Neuronal stem cell (in vitro differentiated cells): ENCODE results near the gene VWC2.

Experiments used
- DNase-seq: peaks from one replicate; pipeline ENCODE4 v3.0.0-alpha.2; 2013; ENCODE audit warnings: low spot score
- H2AFZ ChIP-seq: one replicate; pipeline ENCODE4 v1.6.1; 2013; ENCODE audit warnings: mild to moderate bottlenecking, low read length, inconsistent platforms
- H2AK5ac ChIP-seq: 2 replicates; pipeline ENCODE4 v1.6.1; 2013; ENCODE audit warnings: low read depth, mild to moderate bottlenecking, inconsistent platforms, low read length, moderate library complexity, mixed read lengths
- H2BK120ac ChIP-seq: 2 replicates; pipeline ENCODE4 v1.6.1; 2013; ENCODE audit warnings: low read depth, mild to moderate bottlenecking, inconsistent platforms, low read length, moderate library complexity, mixed read lengths
- H2BK12ac ChIP-seq: one replicate; pipeline ENCODE4 v1.6.1; 2013; ENCODE audit warnings: low read length, inconsistent platforms
- H2BK15ac ChIP-seq: 2 replicates; pipeline ENCODE4 v1.6.1; 2013; ENCODE audit warnings: mild to moderate bottlenecking, low read length, inconsistent platforms, mixed read lengths
- H2BK5ac ChIP-seq: one replicate; pipeline ENCODE4 v1.6.1; 2013; ENCODE audit warnings: inconsistent platforms, mild to moderate bottlenecking, low read length, moderate library complexity
- H3K14ac ChIP-seq: one replicate; pipeline ENCODE4 v1.6.1; 2013; ENCODE audit warnings: low read length, inconsistent platforms
- H3K18ac ChIP-seq: 2 replicates; pipeline ENCODE4 v1.6.1; 2013; ENCODE audit warnings: low read length, inconsistent platforms
- H3K23ac ChIP-seq: 2 replicates; pipeline ENCODE4 v1.6.1; 2013; ENCODE audit warnings: low read depth, mild to moderate bottlenecking, mixed read lengths, low read length, inconsistent platforms; ENCODE audit not compliant: poor library complexity
- H3K27ac ChIP-seq: replicated peaks from 3 replicates; pipeline ENCODE4 v1.5.1; 2013; ENCODE audit warnings: low read length, inconsistent platforms
- H3K27me3 ChIP-seq, 3 experiments: 2 replicates each; pipeline ENCODE4 v1.6.1; 2013; ENCODE audit warnings: low read length in 3 of 3, mild to moderate bottlenecking in 2 of 3, inconsistent platforms in 1 of 3, low read depth in 1 of 3, mixed read lengths in 1 of 3, moderate library complexity in 1 of 3; ENCODE audit not compliant: control insufficient read depth in 3 of 3, insufficient read depth in 3 of 3
- H3K36me3 ChIP-seq, 2 donors: replicated peaks in 1 of 2; 2 replicates each; pipeline ENCODE4 v1.6.1; 2013; ENCODE audit warnings: low read length in 2 of 2; ENCODE audit not compliant: control insufficient read depth in 2 of 2, insufficient read depth in 2 of 2
- H3K4ac ChIP-seq: 2 replicates; pipeline ENCODE4 v1.6.1; 2013; ENCODE audit warnings: inconsistent platforms, mild to moderate bottlenecking, low read length, moderate library complexity
- H3K4me1 ChIP-seq, 2 donors: 1 replicate in 1 of 2; 2 replicates in 1 of 2; pipeline ENCODE4 v1.6.1; 2013; ENCODE audit warnings: low read length in 2 of 2, low read depth in 1 of 2; ENCODE audit not compliant: control insufficient read depth in 2 of 2, insufficient read depth in 1 of 2
- H3K4me2 ChIP-seq: one replicate; pipeline ENCODE4 v1.6.1; 2013; ENCODE audit warnings: mild to moderate bottlenecking, low read length, inconsistent platforms; ENCODE audit not compliant: insufficient read depth, poor library complexity, severe bottlenecking
- H3K4me3 ChIP-seq, 2 donors: 2 replicates each; pipeline ENCODE4 v1.5.1; 2013; ENCODE audit warnings: low read length in 2 of 2, mild to moderate bottlenecking in 2 of 2, inconsistent platforms in 1 of 2, moderate library complexity in 1 of 2
- H3K79me1 ChIP-seq: one replicate; pipeline ENCODE4 v1.6.1; 2013; ENCODE audit warnings: low read depth, mild to moderate bottlenecking, inconsistent platforms, low read length, moderate library complexity
- H3K9ac ChIP-seq: one replicate; pipeline ENCODE4 v1.6.1; 2013; ENCODE audit warnings: mild to moderate bottlenecking, low read depth, low read length, inconsistent platforms; ENCODE audit not compliant: poor library complexity
- H3K9me3 ChIP-seq, 2 donors: replicated peaks in 1 of 2; 2 replicates each; pipeline versions ENCODE3 to v1.6.1; 2013; ENCODE audit warnings: low read length in 2 of 2, mild to moderate bottlenecking in 2 of 2, inconsistent platforms in 1 of 2, low read depth in 1 of 2, mixed read lengths in 1 of 2, moderate library complexity in 1 of 2; ENCODE audit not compliant: control insufficient read depth in 2 of 2, insufficient read depth in 1 of 2
- H4K8ac ChIP-seq: one replicate; pipeline ENCODE4 v1.6.1; 2013; ENCODE audit warnings: low read depth, mild to moderate bottlenecking, inconsistent platforms, low read length, moderate library complexity
- H4K91ac ChIP-seq: one replicate; pipeline ENCODE4 v1.6.1; 2013; ENCODE audit warnings: low read length, low read depth, mild to moderate bottlenecking, inconsistent platforms; ENCODE audit not compliant: poor library complexity
- WGBS, 2 donors: extraction: QIAGEN DNeasy Blood & Tissue Kit; methylation state at CpG; one replicate each; pipeline ENCODE4 v1.1.7; 2013; ENCODE audit warnings: missing lambda C conversion rate in 2 of 2, mixed read lengths in 1 of 2; ENCODE audit not compliant: insufficient read length in 2 of 2, insufficient replicate concordance in 1 of 2; ENCODE audit errors: extremely low coverage in 2 of 2; 5-methylcytosine and 5-hydroxymethylcytosine counted together

Gene VWC2

DNA sequence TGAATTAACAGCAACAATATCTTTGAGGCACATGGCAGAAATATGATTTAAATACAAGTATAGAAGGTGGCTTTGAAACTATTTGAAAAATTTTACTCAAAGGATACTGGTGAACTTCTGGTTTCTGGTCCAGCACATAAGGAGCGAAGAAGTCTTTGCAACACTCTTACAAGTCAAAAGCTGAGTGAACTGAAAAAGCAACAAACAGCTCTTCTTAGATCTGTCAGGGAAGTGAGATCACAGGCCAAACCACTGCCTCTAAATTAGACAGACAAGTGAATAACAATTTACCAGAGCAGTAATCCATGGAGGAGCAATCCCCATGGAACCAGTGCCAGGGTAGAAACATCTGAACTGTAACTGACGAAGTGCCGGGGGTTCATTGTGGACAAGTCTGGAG lies 9.6 kb upstream of the VWC2 start:
- Histone ChIP-seq H3K4me2 (no peak overlapping the region), H3K4me1 (no peaks in the 10 kb centered on the region), H3K4me3 (no peak overlapping the region), H3K23ac (no peak overlapping the region), H4K91ac (no peak overlapping the region), H3K9me3 (peaks cover 0 to 1% of the 10 kb centered on the region in 2 donors), H3K36me3 (no peaks in the 10 kb centered on the region), H3K18ac (peak overlapping the region; percentile 19), H2BK120ac (no peak overlapping the region), H3K27ac (no peak overlapping the region), H3K14ac (no peak overlapping the region), H3K9ac (no peak overlapping the region), H2AK5ac (no peak overlapping the region), H2AFZ (no peak overlapping the region), H4K8ac (no peak overlapping the region), H2BK5ac (no peak overlapping the region), H3K79me1 (no peaks in the 10 kb centered on the region), H2BK12ac (no peak overlapping the region), H2BK15ac (no peak overlapping the region), H3K27me3 (peaks cover 0 to 4% (median 0%) of the 10 kb centered on the region in 3 experiments), H3K4ac (no peak overlapping the region)
- WGBS, 2 donors, result no CpG with 5 or more reads among the region's 3 CpGs
- DNase-seq, result no peak

DNA sequence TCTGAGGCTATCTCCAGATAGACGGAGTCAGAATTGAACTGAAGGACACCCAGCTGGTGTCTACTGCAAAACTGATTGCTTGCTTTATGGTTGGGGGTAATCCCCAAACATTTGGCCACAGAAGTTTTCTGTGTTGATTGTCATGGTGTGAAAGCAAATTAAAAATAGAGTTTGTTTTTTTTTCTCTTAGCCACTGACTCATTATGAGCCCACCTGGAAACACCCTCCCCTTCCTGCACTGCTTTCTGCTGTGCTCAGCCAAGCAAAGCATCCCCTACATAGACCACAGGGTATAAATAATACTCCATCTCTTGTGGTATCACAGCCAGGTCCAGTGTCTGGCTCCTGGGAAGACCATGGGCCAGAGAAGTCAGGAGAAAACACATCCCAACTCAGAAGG lies 6.5 kb upstream of the VWC2 start:
- Histone ChIP-seq H3K9me3 (peaks cover 0 to 1% of the 10 kb centered on the region in 2 donors), H2BK120ac (no peak overlapping the region), H3K27ac (no peak overlapping the region), H3K4me2 (no peak overlapping the region), H3K4me1 (no peaks in the 10 kb centered on the region), H3K9ac (no peak overlapping the region), H3K4ac (no peak overlapping the region), H3K36me3 (no peaks in the 10 kb centered on the region), H2BK5ac (no peak overlapping the region), H2AFZ (no peak overlapping the region), H2AK5ac (no peak overlapping the region), H3K23ac (no peak overlapping the region), H2BK12ac (no peak overlapping the region), H3K14ac (no peak overlapping the region), H3K18ac (no peak overlapping the region), H3K4me3 (no peak overlapping the region), H4K91ac (no peak overlapping the region), H4K8ac (no peak overlapping the region), H3K79me1 (no peaks in the 10 kb centered on the region), H3K27me3 (peaks cover 0 to 14% (median 0%) of the 10 kb centered on the region in 3 experiments), H2BK15ac (no peak overlapping the region)
- DNase-seq, result no peak
- no CpG with 5 or more reads among the region's 1 CpG for WGBS, 2 donors

DNA sequence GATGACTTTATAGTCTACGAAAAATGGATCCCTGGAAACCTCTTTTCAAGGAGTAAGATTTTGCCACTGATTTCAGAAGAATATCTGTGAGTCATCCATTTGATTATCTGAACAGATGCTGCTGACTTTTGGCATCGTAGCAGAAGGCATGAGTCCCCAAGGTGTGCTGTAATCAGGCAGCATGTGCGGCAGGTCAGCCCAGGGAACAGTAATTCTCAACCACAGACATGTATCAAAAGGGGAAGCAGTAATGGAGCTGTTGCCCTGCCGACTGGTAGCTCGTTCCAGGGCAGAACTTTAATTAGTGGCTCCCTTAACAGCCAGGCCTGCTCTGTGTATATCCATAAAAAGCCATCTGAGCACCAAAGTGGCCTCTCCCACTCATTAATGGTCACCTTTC lies 5.7 kb upstream of the VWC2 start:
- Histone ChIP-seq H2BK15ac (no peak overlapping the region), H3K27ac (no peak overlapping the region), H2BK5ac (no peak overlapping the region), H2BK120ac (no peak overlapping the region), H4K8ac (no peak overlapping the region), H3K18ac (no peak overlapping the region), H3K4me3 (no peak overlapping the region), H3K79me1 (no peaks in the 10 kb centered on the region), H3K4ac (no peak overlapping the region), H4K91ac (no peak overlapping the region), H3K9ac (no peak overlapping the region), H3K4me1 (no peaks in the 10 kb centered on the region), H3K23ac (no peak overlapping the region), H3K14ac (no peak overlapping the region), H3K36me3 (no peaks in the 10 kb centered on the region), H3K9me3 (peaks cover 0 to 1% of the 10 kb centered on the region in 2 donors), H2AK5ac (no peak overlapping the region), H2BK12ac (no peak overlapping the region), H3K27me3 (peaks cover 0 to 22% (median 0%) of the 10 kb centered on the region in 3 experiments), H3K4me2 (no peak overlapping the region), H2AFZ (no peak overlapping the region)
- DNase-seq, result no peak
- no CpG with 5 or more reads among the region's 5 CpGs for WGBS, 2 donors

DNA sequence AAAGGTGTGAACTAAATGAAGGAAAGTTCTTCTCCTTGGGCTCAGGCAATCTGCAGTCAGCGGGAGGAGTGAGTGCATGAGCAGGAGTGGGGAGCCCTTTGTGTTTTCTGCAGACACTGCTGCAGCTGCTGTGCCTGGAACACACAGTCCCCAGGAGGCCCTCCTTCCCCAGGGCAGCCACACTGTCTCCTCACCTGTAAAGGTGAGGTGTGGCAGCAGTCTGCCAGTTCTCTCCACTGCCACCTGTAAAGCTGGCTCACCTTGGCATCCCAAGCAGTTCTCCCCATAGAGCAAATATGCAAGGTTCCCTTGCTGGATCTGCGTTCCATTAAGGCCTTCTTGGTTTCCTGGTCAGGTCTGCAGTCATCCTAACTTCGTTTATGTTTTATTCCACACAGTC lies 5.2 kb upstream of the VWC2 start:
- Histone ChIP-seq H3K9me3 (peaks cover 0 to 1% of the 10 kb centered on the region in 2 donors), H4K8ac (no peak overlapping the region), H2BK15ac (no peak overlapping the region), H3K9ac (no peak overlapping the region), H3K27ac (no peak overlapping the region), H2AFZ (no peak overlapping the region), H2BK5ac (no peak overlapping the region), H2AK5ac (no peak overlapping the region), H3K4me1 (no peaks in the 10 kb centered on the region), H4K91ac (no peak overlapping the region), H3K36me3 (no peaks in the 10 kb centered on the region), H3K18ac (no peak overlapping the region), H3K4ac (no peak overlapping the region), H2BK120ac (no peak overlapping the region), H3K14ac (no peak overlapping the region), H3K4me3 (no peak overlapping the region), H3K4me2 (no peak overlapping the region), H3K27me3 (peaks cover 0 to 27% (median 0%) of the 10 kb centered on the region in 3 experiments), H2BK12ac (no peak overlapping the region), H3K23ac (no peak overlapping the region), H3K79me1 (no peaks in the 10 kb centered on the region)
- DNase-seq, result no peak
- WGBS, 2 donors, result no CpG with 5 or more reads among the region's 3 CpGs
